CD14-positive monocyte (primary cell): ENCODE measurements around the gene CCDC106. TPM values are rescaled to one million over a fixed set of nuclear protein-coding genes. Genes with fewer than 3 reads are reported as not detected.

Experiments
- DNase-seq, 3 donors: peaks; one replicate each; pipeline ENCODE4 v3.0.0-alpha.2; 2011 to 2022
- H2AFZ ChIP-seq: 2 replicates; pipeline ENCODE4 v1.6.0; 2012; ENCODE audit warnings: mild to moderate bottlenecking, low read depth, low read length, inconsistent platforms; ENCODE audit not compliant: insufficient read depth, poor library complexity, severe bottlenecking
- H3K27ac ChIP-seq, 2 donors: 1 replicate in 1 of 2; 2 replicates in 1 of 2; pipeline ENCODE4 v1.5.1; 2012 to 2013; ENCODE audit warnings: low read length in 2 of 2, control low read depth in 1 of 2, inconsistent platforms in 1 of 2, low read depth in 1 of 2, mild to moderate bottlenecking in 1 of 2
- H3K27me3 ChIP-seq, 2 donors: one replicate each; pipeline versions ENCODE4 v1.6.0 to v1.6.1; 2011 to 2013; ENCODE audit warnings: low read length in 2 of 2; ENCODE audit not compliant: control insufficient read depth in 2 of 2, insufficient read depth in 2 of 2
- H3K36me3 ChIP-seq, 2 donors: replicated peaks in 1 of 2; 1 replicate in 1 of 2; 2 replicates in 1 of 2; pipeline versions ENCODE4 v1.5.1 to v1.6.1; 2012 to 2013; ENCODE audit warnings: low read length in 2 of 2, control low read depth in 1 of 2, inconsistent platforms in 1 of 2, mild to moderate bottlenecking in 1 of 2; ENCODE audit not compliant: insufficient read depth in 2 of 2, control insufficient read depth in 1 of 2
- H3K4me1 ChIP-seq, 2 donors: 1 replicate in 1 of 2; 2 replicates in 1 of 2; pipeline versions ENCODE4 v1.5.1 to v1.6.1; 2012 to 2013; ENCODE audit warnings: low read length in 2 of 2, control low read depth in 1 of 2, inconsistent platforms in 1 of 2, mild to moderate bottlenecking in 1 of 2, moderate library complexity in 1 of 2; ENCODE audit not compliant: insufficient read depth in 2 of 2, control insufficient read depth in 1 of 2
- H3K4me2 ChIP-seq: replicated peaks from 2 replicates; pipeline ENCODE3; 2012; ENCODE audit warnings: low read length, moderate library complexity, mild to moderate bottlenecking; ENCODE audit not compliant: poor library complexity, severe bottlenecking; ENCODE audit errors: extremely low read depth
- H3K4me3 ChIP-seq, 3 experiments: fragments of 200-600 bp in 1 of 3; sonication (generic) in 1 of 3; replicated peaks in 1 of 3; 1 replicate in 2 of 3; 2 replicates in 1 of 3; pipeline ENCODE4 v1.5.1; 2011 to 2013; ENCODE audit warnings: low read length in 3 of 3, mild to moderate bottlenecking in 3 of 3, control low read depth in 2 of 3, low read depth in 2 of 3, inconsistent platforms in 1 of 3, moderate library complexity in 1 of 3
- H3K79me2 ChIP-seq: 2 replicates; pipeline ENCODE4 v1.6.0; 2012; ENCODE audit warnings: mild to moderate bottlenecking, control low read depth, inconsistent platforms, low read length, moderate library complexity; ENCODE audit not compliant: insufficient read depth
- H3K9ac ChIP-seq: 2 replicates; pipeline ENCODE4 v1.6.0; 2017; ENCODE audit warnings: low read length, mild to moderate bottlenecking; ENCODE audit not compliant: insufficient read depth, poor library complexity, severe bottlenecking
- H3K9me3 ChIP-seq, 2 donors: replicated peaks in 1 of 2; 1 replicate in 1 of 2; 2 replicates in 1 of 2; pipeline versions ENCODE4 v1.5.1 to v1.6.1; 2012 to 2013; ENCODE audit warnings: low read length in 2 of 2, control low read depth in 1 of 2; ENCODE audit not compliant: control insufficient read depth in 1 of 2, insufficient read depth in 1 of 2
- H4K20me1 ChIP-seq: 2 replicates; pipeline ENCODE4 v1.6.0; 2012; ENCODE audit warnings: mild to moderate bottlenecking, low read length, control low read depth, moderate library complexity; ENCODE audit not compliant: insufficient read depth
- H3K27ac Mint-ChIP-seq, 7 donors: one replicate each; pipeline ENCODE4 v1.8.0; 2020; ENCODE audit warnings: mild to moderate bottlenecking in 7 of 7, mixed read lengths in 7 of 7, moderate library complexity in 6 of 7, inconsistent platforms in 2 of 7
- H3K27me3 Mint-ChIP-seq, 3 donors: one replicate each; pipeline ENCODE4 v1.8.0; 2021 to 2022; ENCODE audit warnings: low read depth in 3 of 3, mild to moderate bottlenecking in 3 of 3, mixed read lengths in 3 of 3, moderate library complexity in 3 of 3, inconsistent platforms in 1 of 3
- H3K36me3 Mint-ChIP-seq, 2 donors: one replicate each; pipeline ENCODE4 v1.8.0; 2020; ENCODE audit warnings: mixed read lengths in 2 of 2, inconsistent platforms in 1 of 2, mild to moderate bottlenecking in 1 of 2
- H3K4me1 Mint-ChIP-seq: one replicate; pipeline ENCODE4 v1.8.0; 2020; ENCODE audit warnings: mild to moderate bottlenecking, mixed read lengths
- H3K4me3 Mint-ChIP-seq, 2 donors: one replicate each; pipeline ENCODE4 v1.8.0; 2020; ENCODE audit warnings: mild to moderate bottlenecking in 2 of 2, mixed read lengths in 2 of 2, moderate library complexity in 1 of 2
- H3K9me3 Mint-ChIP-seq, 7 donors: one replicate each; pipeline ENCODE4 v1.8.0; 2020 to 2022; ENCODE audit warnings: mixed read lengths in 7 of 7, mild to moderate bottlenecking in 6 of 7, moderate library complexity in 6 of 7, inconsistent platforms in 2 of 7
- WGBS: methylation state at CpG from one replicate; pipeline ENCODE4 v1.1.5; 2013; ENCODE audit warnings: missing lambda C conversion rate; ENCODE audit not compliant: insufficient coverage; 5-methylcytosine and 5-hydroxymethylcytosine counted together
- intact Hi-C, 2 donors: fragments of 100-400 bp; cut with micrococcal nuclease; formaldehyde crosslinking; loops; one replicate each; pipeline versions ENCODE4 v1.15.0 to v1.15.1; 2023
- polyA plus RNA-seq, 3 donors: library from polyadenylated mRNA; depleted of rRNA in 1 of 3; unstranded in 2 of 3; stranded (reverse) in 1 of 3; fragments of 300-500 nt in 2 of 3; fragments of >200 nt in 1 of 3; fragmentation: Illumina TruSeq in 2 of 3; gene quantifications; 1 replicate in 2 of 3; 2 replicates in 1 of 3; pipeline ENCODE4 v1.2.3, GENCODE V29; 2012 to 2021
- TF ChIP-seq, protein P1 (sequence below): fragments of 200-600 bp; IDR thresholded peaks from one replicate; pipeline ENCODE4 v1.8.0; 2022; ENCODE audit warnings: antibody characterized with exemption, mild to moderate bottlenecking

Gene CCDC106
- polyA plus RNA-seq, 3 donors: 0.74 to 2.4 (median 1.2) TPM

DNA sequence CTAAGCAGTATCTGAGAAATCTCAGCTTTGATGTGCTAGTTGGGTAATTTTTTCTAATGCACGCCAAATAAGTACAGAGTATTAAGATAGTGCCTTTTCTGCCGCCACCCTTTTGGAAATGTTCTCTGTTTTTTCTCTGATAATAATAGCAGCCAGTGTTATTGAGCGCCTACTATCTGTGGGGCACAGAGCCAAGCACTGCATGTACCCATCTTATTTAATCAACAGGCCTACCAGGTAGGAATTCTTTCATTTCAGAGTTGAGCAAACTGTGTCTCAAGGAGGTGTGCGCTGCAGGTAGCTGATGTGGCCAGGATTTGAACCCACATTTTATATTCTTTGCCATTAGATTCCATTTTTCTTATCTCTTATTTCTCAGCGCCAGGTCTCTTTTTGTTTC, 28.4 kb downstream of the CCDC106 start:
- Mint-ChIP-seq H3K27me3 (no peaks in the 10 kb centered on the region), H3K4me1 (peaks cover 60% of the 10 kb centered on the region), H3K36me3 (peaks cover 60 to 67% of the 10 kb centered on the region in 2 donors), H3K4me3 (peak overlapping the region; percentile 93 to 99), H3K9me3 (no peaks in the 10 kb centered on the region), H3K27ac (peak overlapping the region; percentile 20 to 98 (median 93))
- WGBS: 100% methylated on average over 1 of the region's 5 CpGs
- H3K27ac ChIP-seq: peak overlapping the region in 1 of 2 donors; percentile 92
- DNase-seq: no peak
- H4K20me1 ChIP-seq: peaks cover 81% of the 10 kb centered on the region
- intact Hi-C loops: loop anchor here in 1 of 2 donors (1.0 to 2.0 kb wide), 2 partner anchors 22 to 77 kb away; partner anchors contain the start of genes FIZ1 and U2AF2
- peak overlapping the region in 1 of 3 experiments; percentile 81 for H3K4me3 ChIP-seq
- no peak overlapping the region for H2AFZ ChIP-seq
- peaks cover 55 to 60% of the 10 kb centered on the region in 2 donors for H3K4me1 ChIP-seq
- H3K27me3 ChIP-seq: no peaks in the 10 kb centered on the region
- no peaks in the 10 kb centered on the region for H3K9me3 ChIP-seq
- TF ChIP-seq, protein P1, sequence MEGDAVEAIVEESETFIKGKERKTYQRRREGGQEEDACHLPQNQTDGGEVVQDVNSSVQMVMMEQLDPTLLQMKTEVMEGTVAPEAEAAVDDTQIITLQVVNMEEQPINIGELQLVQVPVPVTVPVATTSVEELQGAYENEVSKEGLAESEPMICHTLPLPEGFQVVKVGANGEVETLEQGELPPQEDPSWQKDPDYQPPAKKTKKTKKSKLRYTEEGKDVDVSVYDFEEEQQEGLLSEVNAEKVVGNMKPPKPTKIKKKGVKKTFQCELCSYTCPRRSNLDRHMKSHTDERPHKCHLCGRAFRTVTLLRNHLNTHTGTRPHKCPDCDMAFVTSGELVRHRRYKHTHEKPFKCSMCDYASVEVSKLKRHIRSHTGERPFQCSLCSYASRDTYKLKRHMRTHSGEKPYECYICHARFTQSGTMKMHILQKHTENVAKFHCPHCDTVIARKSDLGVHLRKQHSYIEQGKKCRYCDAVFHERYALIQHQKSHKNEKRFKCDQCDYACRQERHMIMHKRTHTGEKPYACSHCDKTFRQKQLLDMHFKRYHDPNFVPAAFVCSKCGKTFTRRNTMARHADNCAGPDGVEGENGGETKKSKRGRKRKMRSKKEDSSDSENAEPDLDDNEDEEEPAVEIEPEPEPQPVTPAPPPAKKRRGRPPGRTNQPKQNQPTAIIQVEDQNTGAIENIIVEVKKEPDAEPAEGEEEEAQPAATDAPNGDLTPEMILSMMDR: no peak
- no peak overlapping the region for H3K9ac ChIP-seq
- peak overlapping the region; percentile 92 for H3K4me2 ChIP-seq
- peaks cover 40 to 51% of the 10 kb centered on the region in 2 donors for H3K36me3 ChIP-seq
- peaks cover 86% of the 10 kb centered on the region for H3K79me2 ChIP-seq

DNA sequence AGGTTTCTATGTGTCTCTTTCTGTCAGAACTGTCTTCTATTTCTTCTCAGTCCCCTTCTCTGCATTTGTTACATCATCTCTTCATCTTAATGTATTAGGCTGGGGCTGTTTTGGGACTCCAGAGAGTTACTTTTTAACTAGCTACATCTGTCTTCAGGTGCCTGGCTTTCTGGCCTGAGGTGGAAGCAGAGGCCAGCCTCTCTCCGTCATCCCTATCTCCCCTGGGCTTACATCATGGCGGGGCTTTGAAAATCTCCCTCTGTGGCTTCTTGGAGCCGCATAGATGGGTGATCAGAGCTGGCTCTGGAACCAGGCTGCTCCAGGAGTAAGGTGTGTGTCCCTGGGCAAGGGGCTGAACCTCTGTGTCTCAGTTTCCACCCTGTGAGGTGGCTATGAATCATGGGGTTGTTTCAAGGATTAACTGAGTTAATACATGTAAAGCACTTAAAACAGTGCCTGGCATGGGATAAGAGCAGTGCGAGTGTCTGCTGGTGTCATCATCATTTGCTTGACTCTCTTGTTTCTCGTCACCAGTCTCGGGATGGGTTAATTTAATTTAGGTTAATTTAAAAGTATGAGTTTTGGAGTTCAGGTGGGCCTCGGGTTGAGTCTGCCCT, 29.0 kb downstream of the CCDC106 start:
- peak overlapping the region; percentile 92 for H3K4me2 ChIP-seq
- peak overlapping the region; percentile 86 to 92 for H3K27ac ChIP-seq
- peak overlapping the region in 1 of 3 experiments; percentile 81 for H3K4me3 ChIP-seq
- peaks cover 46 to 54% of the 10 kb centered on the region in 2 donors for H3K36me3 ChIP-seq
- intact Hi-C loops: loop anchor here in 1 of 2 donors (1.0 to 2.0 kb wide), 2 partner anchors 22 to 78 kb away; partner anchors contain the start of genes FIZ1 and U2AF2
- no peak for DNase-seq
- no peaks in the 10 kb centered on the region for H3K9me3 ChIP-seq
- H3K79me2 ChIP-seq: peaks cover 86% of the 10 kb centered on the region
- peaks cover 55 to 60% of the 10 kb centered on the region in 2 donors for H3K4me1 ChIP-seq
- TF ChIP-seq, protein P1: no peak
- no peaks in the 10 kb centered on the region for H3K27me3 Mint-ChIP-seq
- WGBS: 97% methylated on average over 4 of the region's 7 CpGs
- H3K9me3 Mint-ChIP-seq: no peaks in the 10 kb centered on the region
- H3K4me1 Mint-ChIP-seq: peaks cover 58% of the 10 kb centered on the region
- H3K9ac ChIP-seq: peak overlapping the region; percentile 62
- no peaks in the 10 kb centered on the region for H3K27me3 ChIP-seq
- no peak overlapping the region for H2AFZ ChIP-seq
- H3K36me3 Mint-ChIP-seq: peaks cover 59 to 70% of the 10 kb centered on the region in 2 donors
- peak overlapping the region; percentile 76 to 99 for H3K4me3 Mint-ChIP-seq
- peaks cover 81% of the 10 kb centered on the region for H4K20me1 ChIP-seq
- H3K27ac Mint-ChIP-seq: peak overlapping the region; percentile 86 to 98 (median 94)
